HG03280 (cell line): ENCODE data around the gene BRCC3.

Experiments
- ATAC-seq: cut with Tn5 transposase; IDR thresholded peaks from one replicate; pipeline ENCODE4 v1.9.1; 2021; ENCODE audit warnings: mild to moderate bottlenecking, moderate library complexity; ENCODE audit not compliant: unreplicated experiment

The BRCC3 gene

GRCh38 chrX:155070975-155071693 is at the start of gene BRCC3, which contains the start of the genes CMC4 and MTCP1:
BRCC3 (plus strand) TSS chrX:155071508; CDS start chrX:155071528, 20 bp downstream.
CMC4 (minus strand) TSS chrX:155071136; CDS start chrX:155064023, 7,113 bp downstream.
MTCP1 (minus strand) TSS chrX:155071136; CDS start chrX:155066010, 5,126 bp downstream.
- ATAC-seq, result peak; percentile 92

- no peak for ATAC-seq
Measured at GRCh38 chrX:155022585-155022984, 48.7 kb upstream of the BRCC3 start, which contains the start of gene F8. F8 (minus strand) TSS chrX:155022723; CDS start chrX:155022552, 171 bp downstream.

- ATAC-seq, result no peak
Measured at GRCh38 chrX:155023907-155024833, 47.1 kb upstream of the BRCC3 start.

GRCh38 chrX:155026420-155026726 is 44.9 kb upstream of the BRCC3 start:
- ATAC-seq, result no peak

GRCh38 chrX:155026727-155027508 is 44.4 kb upstream of the BRCC3 start, which contains the start of gene FUNDC2:
FUNDC2 (plus strand) TSS chrX:155026844; CDS start chrX:155026939, 95 bp downstream.
- ATAC-seq, result peak; percentile 90

GRCh38 chrX:155027509-155028066 is 43.7 kb upstream of the BRCC3 start:
- ATAC-seq, result no peak

- no peak for ATAC-seq
Measured at GRCh38 chrX:155028129-155028528, 43.2 kb upstream of the BRCC3 start.

- ATAC-seq, result no peak
Measured at GRCh38 chrX:155028877-155029291, 42.4 kb upstream of the BRCC3 start.

- no peak for ATAC-seq
Measured at GRCh38 chrX:155031657-155032056, 39.7 kb upstream of the BRCC3 start.

GRCh38 chrX:155035688-155036087 is 35.6 kb upstream of the BRCC3 start:
- no peak for ATAC-seq

GRCh38 chrX:155046129-155046810 is 25.0 kb upstream of the BRCC3 start:
- ATAC-seq, result no peak

- no peak for ATAC-seq
Measured at GRCh38 chrX:155046811-155047528, 24.3 kb upstream of the BRCC3 start.

- no peak for ATAC-seq
Measured at GRCh38 chrX:155048977-155049619, 22.2 kb upstream of the BRCC3 start.

GRCh38 chrX:155052738-155053498 is 18.4 kb upstream of the BRCC3 start:
- ATAC-seq, result no peak

- no peak for ATAC-seq
Measured at GRCh38 chrX:155053656-155054055, 17.7 kb upstream of the BRCC3 start.

GRCh38 chrX:155054255-155054654 is 17.1 kb upstream of the BRCC3 start:
- no peak for ATAC-seq

- no peak for ATAC-seq
Measured at GRCh38 chrX:155055494-155055893, 15.8 kb upstream of the BRCC3 start.

- no peak for ATAC-seq
Measured at GRCh38 chrX:155056471-155056870, 14.8 kb upstream of the BRCC3 start.
